ENCODE measurements around the gene LENG1.

- TF ChIP-seq CTCF (IDR thresholded peaks at IDR 0.05): no peak
- TF ChIP-seq ZFX (IDR thresholded peaks at IDR 0.05; ENCODE audit: borderline replicate concordance): no peak
Measured at GRCh38 chr19:54145541-54146158, 13.9 kb downstream of the LENG1 start.
